GM20000 (cell line): Measurements from ENCODE around the gene ADCY4.
"Not testable (repeated sequence)": the region's sequence is repeated elsewhere in the genome, so short reads cannot be mapped to it uniquely, and the experiment has no call there.

ENCODE experiments used
- DNase-seq: peaks from one replicate; pipeline ENCODE4 v3.0.0; 2012; ENCODE audit warnings: low spot score
- CTCF ChIP-seq: IDR thresholded peaks from 2 replicates; pipeline ENCODE4 v1.5.1; 2012; ENCODE audit warnings: mild to moderate bottlenecking, control low read depth; ENCODE audit errors: extremely low read depth, missing control alignments

Gene ADCY4

GRCh38 chr14:24378327-24378726, 43.5 kb upstream of the ADCY4 start:
- no peak for DNase-seq
- TF ChIP-seq CTCF, result no peak

GRCh38 chr14:24377657-24378056, 42.8 kb upstream of the ADCY4 start:
- no peak for DNase-seq
- TF ChIP-seq CTCF, result no peak

GRCh38 chr14:24377126-24377525, 42.3 kb upstream of the ADCY4 start:
- no peak for TF ChIP-seq CTCF
- no peak for DNase-seq

- DNase-seq, result no peak
- no peak for TF ChIP-seq CTCF
Observed at GRCh38 chr14:24376448-24377070, 41.7 kb upstream of the ADCY4 start.

GRCh38 chr14:24372701-24373416, 38.0 kb upstream of the ADCY4 start:
- no peak for TF ChIP-seq CTCF
- no peak for DNase-seq

GRCh38 chr14:24371605-24372004, 36.7 kb upstream of the ADCY4 start:
- DNase-seq, result not testable (repeated sequence)

GRCh38 chr14:24370748-24371147, 35.9 kb upstream of the ADCY4 start:
- DNase-seq, result no peak
- no peak for TF ChIP-seq CTCF
